Calu3 (cell line): ENCODE results near the gene DGAT2. TPM values are rescaled to one million over a fixed set of nuclear protein-coding genes. Genes with fewer than 3 reads are reported as not detected.

Experiments used
- total RNA-seq: library from RNA; stranded (reverse); gene quantifications from 2 replicates; pipeline ENCODE4 v1.2.3, GENCODE V29; 2022

Gene DGAT2
- total RNA-seq, 1 experiment from 2014 or later, result 3.9 TPM

Other genes with a start within 250 kb of the DGAT2 start
- 7.0 and 7.4 TPM in 2 replicates for gene GDPD5, start 242.8 kb upstream of the DGAT2 start, total RNA-seq
- gene SERPINH1, start 206.5 kb upstream of the DGAT2 start, total RNA-seq, result 58.8 and 80.0 TPM in 2 replicates
- not detected in 2 replicates for gene MAP6, start 99.7 kb upstream of the DGAT2 start, total RNA-seq
- gene MOGAT2, start 50.9 kb upstream of the DGAT2 start, total RNA-seq, result not detected in 2 replicates
- 18.5 and 26.6 TPM in 2 replicates for gene UVRAG, start 46.4 kb downstream of the DGAT2 start, total RNA-seq